Bone marrow (tissue), 2 donors: ENCODE measurements around the gene MYO1H.

ENCODE experiments used
- DNase-seq, 2 donors: peaks; one replicate each; lab custom pipeline; 2025; lab: John Stamatoyannopoulos, UW

MYO1H gene

GRCh38 chr12:109493938-109494337, 146.2 kb downstream of the MYO1H start:
- no peak for DNase-seq

- no peak for DNase-seq
Observed at GRCh38 chr12:109494348-109494881, 146.7 kb downstream of the MYO1H start.

GRCh38 chr12:109495012-109495411, 147.3 kb downstream of the MYO1H start:
- DNase-seq, result no peak

GRCh38 chr12:109496306-109496705, 148.6 kb downstream of the MYO1H start:
- no peak for DNase-seq

GRCh38 chr12:109497675-109498074, 150.0 kb downstream of the MYO1H start:
- DNase-seq, result no peak
